Astrocyte (in vitro differentiated cells and primary cell): ENCODE measurements around the gene DNAAF5. TPM values are rescaled to one million over a fixed set of nuclear protein-coding genes. Genes with fewer than 3 reads are reported as not detected.

Source experiments
- DNase-seq: peaks from one replicate; pipeline ENCODE4 v3.0.0-alpha.2; 2010; ENCODE audit warnings: low read depth
- FAIRE-seq: peaks from 2 replicates; lab custom pipeline; 2011; peaks lifted over from hg19 to GRCh38; lab: Jason Lieb, UNC
- H2AFZ ChIP-seq: 2 replicates; pipeline ENCODE4 v1.6.0; 2012; ENCODE audit warnings: low read depth, low read length, inconsistent platforms
- H3K27ac ChIP-seq: 2 replicates; pipeline ENCODE4 v1.5.1; 2011; ENCODE audit warnings: low read depth, low read length, inconsistent platforms
- H3K27me3 ChIP-seq: 2 replicates; pipeline ENCODE4 v1.6.0; 2011; ENCODE audit warnings: low read length, inconsistent platforms; ENCODE audit not compliant: insufficient read depth
- H3K36me3 ChIP-seq: 2 replicates; pipeline ENCODE4 v1.5.1; 2011; ENCODE audit warnings: low read length, inconsistent platforms; ENCODE audit not compliant: insufficient read depth
- H3K4me1 ChIP-seq: 2 replicates; pipeline ENCODE4 v1.5.1; 2011; ENCODE audit warnings: low read length, inconsistent platforms; ENCODE audit not compliant: insufficient read depth
- H3K4me2 ChIP-seq: 2 replicates; pipeline ENCODE4 v1.6.0; 2012; ENCODE audit warnings: low read length, inconsistent platforms
- H3K4me3 ChIP-seq: 2 replicates; pipeline ENCODE4 v1.5.1; 2011; ENCODE audit warnings: low read depth, mild to moderate bottlenecking, low read length, inconsistent platforms; ENCODE audit not compliant: insufficient read depth
- H3K79me2 ChIP-seq: 2 replicates; pipeline ENCODE4 v1.6.0; 2012; ENCODE audit warnings: mild to moderate bottlenecking, low read length, inconsistent platforms; ENCODE audit not compliant: insufficient read depth
- H3K9ac ChIP-seq: 2 replicates; pipeline ENCODE4 v1.6.0; 2012; ENCODE audit warnings: mild to moderate bottlenecking, low read length, inconsistent platforms
- H3K9me3 ChIP-seq: 2 replicates; pipeline ENCODE4 v1.5.1; 2012; ENCODE audit warnings: low read depth, mild to moderate bottlenecking, low read length, inconsistent platforms; ENCODE audit not compliant: insufficient read depth
- H4K20me1 ChIP-seq: 2 replicates; pipeline ENCODE4 v1.6.0; 2012; ENCODE audit warnings: low read length, inconsistent platforms; ENCODE audit not compliant: insufficient read depth
- H3K27ac Mint-ChIP-seq: one replicate; pipeline ENCODE4 v1.8.0; 2021; ENCODE audit warnings: mild to moderate bottlenecking, mixed read lengths; ENCODE audit not compliant: unreplicated experiment
- H3K27me3 Mint-ChIP-seq: one replicate; pipeline ENCODE4 v1.8.0; 2021; ENCODE audit warnings: low read depth, mixed read lengths; ENCODE audit not compliant: unreplicated experiment
- H3K36me3 Mint-ChIP-seq: one replicate; pipeline ENCODE4 v1.8.0; 2021; ENCODE audit warnings: low read depth, mixed read lengths; ENCODE audit not compliant: unreplicated experiment
- H3K4me1 Mint-ChIP-seq: one replicate; pipeline ENCODE4 v1.8.0; 2021; ENCODE audit warnings: low read depth, mixed read lengths; ENCODE audit not compliant: unreplicated experiment
- H3K4me3 Mint-ChIP-seq: one replicate; pipeline ENCODE4 v1.8.0; 2021; ENCODE audit warnings: mild to moderate bottlenecking, moderate library complexity, mixed read lengths; ENCODE audit not compliant: unreplicated experiment
- H3K9me3 Mint-ChIP-seq: one replicate; pipeline ENCODE4 v1.8.0; 2021; ENCODE audit warnings: mild to moderate bottlenecking, mixed read lengths; ENCODE audit not compliant: unreplicated experiment
- CTCF ChIP-seq: IDR thresholded peaks from 2 replicates; pipeline ENCODE4 v1.5.1; 2011; ENCODE audit warnings: low read depth, mild to moderate bottlenecking, inconsistent platforms, low read length, moderate library complexity; ENCODE audit not compliant: insufficient read depth
- EZH2 ChIP-seq: IDR thresholded peaks from 2 replicates; pipeline ENCODE4 v1.6.1; 2012; ENCODE audit warnings: mild to moderate bottlenecking, low read length, inconsistent platforms; ENCODE audit not compliant: insufficient read depth
- total RNA-seq: library from RNA; stranded (reverse); gene quantifications from 2 replicates; pipeline ENCODE4 v1.2.1, GENCODE V29; 2021

DNAAF5 gene
- total RNA-seq, 1 donor from 2014 or later: 24.5 TPM

GRCh38 chr7:818031-818699, 91.7 kb downstream of the DNAAF5 start:
- peaks cover 65% of the 10 kb centered on the region for H3K79me2 ChIP-seq
- H3K27me3 ChIP-seq: no peaks in the 10 kb centered on the region
- H4K20me1 ChIP-seq: peaks cover 61% of the 10 kb centered on the region
- H3K36me3 ChIP-seq: no peaks in the 10 kb centered on the region
- Mint-ChIP-seq H3K27me3 (no peaks in the 10 kb centered on the region), H3K36me3 (peaks cover 4% of the 10 kb centered on the region), H3K27ac (peak overlapping the region; percentile 81), H3K4me1 (peaks cover 38% of the 10 kb centered on the region), H3K9me3 (no peaks in the 10 kb centered on the region), H3K4me3 (peak overlapping the region; percentile 93)
- H2AFZ ChIP-seq: no peak overlapping the region
- peaks cover 15% of the 10 kb centered on the region for H3K4me1 ChIP-seq
- H3K27ac ChIP-seq: no peak overlapping the region
- no peak overlapping the region for H3K9ac ChIP-seq
- peak; percentile 41 for FAIRE-seq
- no peak overlapping the region for H3K4me3 ChIP-seq
- no peaks in the 10 kb centered on the region for H3K9me3 ChIP-seq
- TF ChIP-seq CTCF: peak; percentile 27
- no peak for TF ChIP-seq EZH2
- DNase-seq: peak; percentile 69
- peak overlapping the region; percentile 99 for H3K4me2 ChIP-seq

GRCh38 chr7:820341-820740, 93.8 kb downstream of the DNAAF5 start:
- Histone ChIP-seq H3K4me2 (no peak overlapping the region), H3K9me3 (no peaks in the 10 kb centered on the region), H3K79me2 (peaks cover 84% of the 10 kb centered on the region), H2AFZ (no peak overlapping the region), H3K4me1 (peaks cover 8% of the 10 kb centered on the region), H4K20me1 (peaks cover 78% of the 10 kb centered on the region), H3K4me3 (no peak overlapping the region), H3K9ac (no peak overlapping the region), H3K27me3 (no peaks in the 10 kb centered on the region), H3K36me3 (no peaks in the 10 kb centered on the region), H3K27ac (no peak overlapping the region)
- DNase-seq: no peak
- Mint-ChIP-seq H3K27ac (no peak overlapping the region), H3K36me3 (peaks cover 5% of the 10 kb centered on the region), H3K9me3 (no peaks in the 10 kb centered on the region), H3K4me3 (no peak overlapping the region), H3K27me3 (no peaks in the 10 kb centered on the region), H3K4me1 (peaks cover 29% of the 10 kb centered on the region)
- TF ChIP-seq EZH2: no peak
- TF ChIP-seq CTCF: no peak
- peak; percentile 9 for FAIRE-seq

GRCh38 chr7:821688-822087, 95.2 kb downstream of the DNAAF5 start:
- no peak overlapping the region for H3K9ac ChIP-seq
- H3K36me3 ChIP-seq: no peaks in the 10 kb centered on the region
- no peak for TF ChIP-seq EZH2
- no peak for TF ChIP-seq CTCF
- H3K27ac Mint-ChIP-seq: no peak overlapping the region
- no peak overlapping the region for H3K4me3 Mint-ChIP-seq
- no peaks in the 10 kb centered on the region for H3K9me3 Mint-ChIP-seq
- H3K36me3 Mint-ChIP-seq: peaks cover 5% of the 10 kb centered on the region
- no peak overlapping the region for H2AFZ ChIP-seq
- no peak overlapping the region for H3K4me3 ChIP-seq
- peaks cover 85% of the 10 kb centered on the region for H4K20me1 ChIP-seq
- peaks cover 28% of the 10 kb centered on the region for H3K4me1 Mint-ChIP-seq
- H3K4me2 ChIP-seq: no peak overlapping the region
- H3K9me3 ChIP-seq: no peaks in the 10 kb centered on the region
- no peaks in the 10 kb centered on the region for H3K27me3 Mint-ChIP-seq
- FAIRE-seq (no peak), DNase-seq (no peak)
- H3K4me1 ChIP-seq: peaks cover 7% of the 10 kb centered on the region
- no peaks in the 10 kb centered on the region for H3K27me3 ChIP-seq
- no peak overlapping the region for H3K27ac ChIP-seq
- H3K79me2 ChIP-seq: peaks cover 97% of the 10 kb centered on the region
